MM.1S (cell line): Measurements from ENCODE around the gene TTC1.
A peak's percentile ranks its signal among the peaks of the same experiment; 100 is the strongest.
"Not testable (repeated sequence)": the region's sequence is repeated elsewhere in the genome, so short reads cannot be mapped to it uniquely, and the experiment has no call there.

Experiments used
- DNase-seq: peaks from one replicate; pipeline ENCODE4 v3.0.0-alpha.2; 2015
- H2AFZ ChIP-seq: fragments of 300-600 bp; sonication (generic); 2 replicates; pipeline ENCODE4 v1.6.0; 2016; ENCODE audit warnings: antibody characterized with exemption, low read length
- H3F3A ChIP-seq: fragments of 300-600 bp; sonication (generic); 2 replicates; pipeline ENCODE4 v1.6.1; 2016; ENCODE audit warnings: mild to moderate bottlenecking, antibody characterized with exemption, low read length, moderate library complexity, mixed read lengths; ENCODE audit not compliant: insufficient read depth
- H3K27ac ChIP-seq: fragments of 300-600 bp; sonication (generic); 2 replicates; pipeline ENCODE4 v1.5.1; 2016; ENCODE audit warnings: mild to moderate bottlenecking, low read length
- H3K27me3 ChIP-seq: fragments of 300-600 bp; sonication (generic); replicated peaks from 2 replicates; pipeline ENCODE4 v1.6.0; 2016; ENCODE audit warnings: low read length; ENCODE audit not compliant: insufficient read depth
- H3K36me3 ChIP-seq: fragments of 300-600 bp; sonication (generic); replicated peaks from 2 replicates; pipeline ENCODE4 v1.6.1; 2016; ENCODE audit warnings: mild to moderate bottlenecking, low read length, mixed read lengths; ENCODE audit not compliant: insufficient read depth
- H3K4me1 ChIP-seq: fragments of 300-600 bp; sonication (generic); 2 replicates; pipeline ENCODE4 v1.6.1; 2016; ENCODE audit warnings: low read length, mixed read lengths
- H3K4me2 ChIP-seq: fragments of 300-600 bp; sonication (generic); 2 replicates; pipeline ENCODE4 v1.6.0; 2016; ENCODE audit warnings: low read depth, low read length
- H3K4me3 ChIP-seq: fragments of 300-600 bp; sonication (generic); 2 replicates; pipeline ENCODE4 v1.5.1; 2016; ENCODE audit warnings: low read length, mixed read lengths
- H3K79me2 ChIP-seq: fragments of 300-600 bp; sonication (generic); 2 replicates; pipeline ENCODE4 v1.6.1; 2016; ENCODE audit warnings: mixed run types, low read length, mixed read lengths
- H3K9ac ChIP-seq: fragments of 300-600 bp; sonication (generic); 2 replicates; pipeline ENCODE4 v1.6.1; 2016; ENCODE audit warnings: low read length, mixed read lengths
- H3K9me2 ChIP-seq: fragments of 300-600 bp; sonication (generic); replicated peaks from 2 replicates; pipeline ENCODE4 v1.6.1; 2016; ENCODE audit warnings: mild to moderate bottlenecking, low read length, mixed read lengths; ENCODE audit not compliant: insufficient read depth
- H3K9me3 ChIP-seq: fragments of 300-600 bp; sonication (generic); replicated peaks from 2 replicates; pipeline ENCODE4 v1.6.1; 2016; ENCODE audit warnings: mild to moderate bottlenecking, low read length, mixed read lengths; ENCODE audit not compliant: insufficient read depth
- H4K20me1 ChIP-seq: fragments of 300-600 bp; sonication (generic); 2 replicates; pipeline ENCODE4 v1.6.1; 2016; ENCODE audit warnings: mild to moderate bottlenecking, low read length, moderate library complexity, mixed read lengths; ENCODE audit not compliant: insufficient read depth
- EZH2 ChIP-seq: fragments of 300-600 bp; sonication (generic); optimal IDR thresholded peaks from 2 replicates; pipeline ENCODE3; 2017; ENCODE audit warnings: low read depth, mild to moderate bottlenecking, antibody characterized with exemption, low read length, mixed read lengths
- EZH2phosphoT487 ChIP-seq: fragments of 300-600 bp; sonication (generic); IDR thresholded peaks from 2 replicates; pipeline ENCODE4 v1.6.1; 2018; ENCODE audit warnings: antibody characterized with exemption, low read length
- TF ChIP-seq, protein P1 (sequence below): fragments of 300-600 bp; sonication (generic); IDR thresholded peaks from 2 replicates; pipeline ENCODE4 v1.5.1; 2016; ENCODE audit warnings: antibody characterized with exemption, low read length, mixed read lengths

TTC1 gene

DNA sequence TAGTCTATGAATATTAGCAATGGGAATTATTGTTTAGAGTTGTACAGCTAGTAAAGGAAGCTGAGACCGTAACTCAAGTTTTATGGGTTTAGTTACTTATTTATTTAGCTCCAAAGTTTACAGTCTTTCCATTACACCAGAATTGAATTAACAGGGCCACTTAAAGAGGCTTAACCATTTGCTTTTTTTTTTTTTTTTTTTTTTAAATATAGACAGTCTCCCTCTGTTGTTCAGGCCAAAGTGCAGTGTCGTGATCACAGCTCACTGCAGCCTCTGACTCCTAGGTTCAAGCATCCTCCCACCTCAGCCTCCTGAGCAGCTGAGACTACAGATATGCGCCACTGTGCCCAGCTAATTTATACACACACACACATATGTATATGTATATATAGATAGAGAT, 1.4 kb upstream of the TTC1 start:
- DNase-seq = no peak
- peaks cover 6% of the 10 kb centered on the region; the same call in 1 of the 2 replicates for H3K36me3 ChIP-seq
- no peak overlapping the region for H3K9ac ChIP-seq
- no peak overlapping the region for H3K4me2 ChIP-seq
- H2AFZ ChIP-seq = no peak overlapping the region
- TF ChIP-seq, protein P1, sequence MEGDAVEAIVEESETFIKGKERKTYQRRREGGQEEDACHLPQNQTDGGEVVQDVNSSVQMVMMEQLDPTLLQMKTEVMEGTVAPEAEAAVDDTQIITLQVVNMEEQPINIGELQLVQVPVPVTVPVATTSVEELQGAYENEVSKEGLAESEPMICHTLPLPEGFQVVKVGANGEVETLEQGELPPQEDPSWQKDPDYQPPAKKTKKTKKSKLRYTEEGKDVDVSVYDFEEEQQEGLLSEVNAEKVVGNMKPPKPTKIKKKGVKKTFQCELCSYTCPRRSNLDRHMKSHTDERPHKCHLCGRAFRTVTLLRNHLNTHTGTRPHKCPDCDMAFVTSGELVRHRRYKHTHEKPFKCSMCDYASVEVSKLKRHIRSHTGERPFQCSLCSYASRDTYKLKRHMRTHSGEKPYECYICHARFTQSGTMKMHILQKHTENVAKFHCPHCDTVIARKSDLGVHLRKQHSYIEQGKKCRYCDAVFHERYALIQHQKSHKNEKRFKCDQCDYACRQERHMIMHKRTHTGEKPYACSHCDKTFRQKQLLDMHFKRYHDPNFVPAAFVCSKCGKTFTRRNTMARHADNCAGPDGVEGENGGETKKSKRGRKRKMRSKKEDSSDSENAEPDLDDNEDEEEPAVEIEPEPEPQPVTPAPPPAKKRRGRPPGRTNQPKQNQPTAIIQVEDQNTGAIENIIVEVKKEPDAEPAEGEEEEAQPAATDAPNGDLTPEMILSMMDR = no peak
- TF ChIP-seq EZH2phosphoT487 = no peak
- TF ChIP-seq EZH2 = no peak
- peaks cover 30% of the 10 kb centered on the region for H3K79me2 ChIP-seq
- H3F3A ChIP-seq = no peaks in the 10 kb centered on the region
- no peaks in the 10 kb centered on the region; the same call in 1 of the 2 replicates for H3K27me3 ChIP-seq
- no peak overlapping the region for H3K4me3 ChIP-seq
- peaks cover 7% of the 10 kb centered on the region for H3K4me1 ChIP-seq
- no peaks in the 10 kb centered on the region for H4K20me1 ChIP-seq
- no peaks in the 10 kb centered on the region for H3K9me3 ChIP-seq
- no peak overlapping the region for H3K27ac ChIP-seq
- no peaks in the 10 kb centered on the region for H3K9me2 ChIP-seq

DNA sequence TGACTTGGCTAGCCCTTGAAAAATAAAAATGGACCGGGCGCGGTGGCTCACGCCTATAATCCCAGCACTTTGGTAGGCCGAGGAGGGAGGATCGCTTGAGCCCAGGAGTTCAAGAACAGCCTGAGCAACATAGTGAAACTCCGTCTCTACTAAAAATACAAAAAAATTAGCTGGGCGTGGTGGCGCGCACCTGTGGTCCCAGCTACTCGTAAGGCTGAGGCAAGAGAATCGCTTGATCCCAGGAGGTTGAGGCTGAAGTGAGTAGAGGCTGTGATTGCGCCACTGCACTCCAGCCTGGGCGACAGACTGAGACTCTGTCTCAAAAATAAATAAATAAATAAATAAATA, 436 bp upstream of the TTC1 start:
- not testable (repeated sequence) for H3K4me3 ChIP-seq, H3K9ac ChIP-seq, H3K27ac ChIP-seq

DNA sequence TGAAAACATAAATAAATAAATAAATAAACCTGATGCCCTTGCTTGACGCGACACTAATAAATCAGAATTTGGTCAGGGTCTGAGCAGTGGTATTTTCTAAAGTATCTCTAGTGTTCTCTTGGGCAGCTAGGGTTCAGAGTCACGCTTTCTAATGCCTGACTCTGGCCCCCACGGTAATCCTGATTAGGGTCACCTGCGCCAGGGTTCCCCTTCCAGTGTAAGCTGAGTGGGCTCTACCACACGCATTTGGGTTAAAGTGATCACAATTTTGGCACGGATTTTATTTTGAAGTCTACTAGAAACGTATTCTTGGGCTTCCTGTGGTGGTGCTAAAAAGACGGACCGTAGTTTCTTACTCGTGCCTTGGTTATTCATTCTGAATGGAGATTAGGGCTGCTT, 651 bp downstream of the TTC1 start:
- no peaks in the 10 kb centered on the region for H3F3A ChIP-seq
- H3K4me3 ChIP-seq = peak overlapping the region; percentile 98
- H3K9ac ChIP-seq = peak overlapping the region; percentile 90
- H3K9me2 ChIP-seq = no peaks in the 10 kb centered on the region
- peaks cover 38% of the 10 kb centered on the region for H3K79me2 ChIP-seq
- no peaks in the 10 kb centered on the region for H3K9me3 ChIP-seq
- H2AFZ ChIP-seq = no peak overlapping the region
- H3K36me3 ChIP-seq = peaks cover 12% of the 10 kb centered on the region; the same call in 1 of the 2 replicates
- TF ChIP-seq EZH2 = no peak
- TF ChIP-seq, protein P1 = no peak
- no peak for TF ChIP-seq EZH2phosphoT487
- H3K4me1 ChIP-seq = peaks cover 7% of the 10 kb centered on the region
- peak overlapping the region; percentile 66; the same call in 1 of the 2 replicates for H3K27ac ChIP-seq
- no peaks in the 10 kb centered on the region; the same call in 1 of the 2 replicates for H3K27me3 ChIP-seq
- peak overlapping the region; percentile 93 for H3K4me2 ChIP-seq
- DNase-seq = no peak
- no peaks in the 10 kb centered on the region for H4K20me1 ChIP-seq

More for the DNA sequence above, 436 bp upstream of the TTC1 start:
- H3K4me1 ChIP-seq, H3F3A ChIP-seq, DNase-seq, H4K20me1 ChIP-seq, H3K27me3 ChIP-seq, H3K9me3 ChIP-seq, H3K9me2 ChIP-seq: not testable (repeated sequence)
- peaks cover 38% of the 10 kb centered on the region for H3K79me2 ChIP-seq
- H2AFZ ChIP-seq = peak overlapping the region; percentile 69
- peaks cover 12% of the 10 kb centered on the region; the same call in 1 of the 2 replicates for H3K36me3 ChIP-seq
- peak overlapping the region; percentile 21; the same call in 1 of the 2 replicates for H3K4me2 ChIP-seq

DNA sequence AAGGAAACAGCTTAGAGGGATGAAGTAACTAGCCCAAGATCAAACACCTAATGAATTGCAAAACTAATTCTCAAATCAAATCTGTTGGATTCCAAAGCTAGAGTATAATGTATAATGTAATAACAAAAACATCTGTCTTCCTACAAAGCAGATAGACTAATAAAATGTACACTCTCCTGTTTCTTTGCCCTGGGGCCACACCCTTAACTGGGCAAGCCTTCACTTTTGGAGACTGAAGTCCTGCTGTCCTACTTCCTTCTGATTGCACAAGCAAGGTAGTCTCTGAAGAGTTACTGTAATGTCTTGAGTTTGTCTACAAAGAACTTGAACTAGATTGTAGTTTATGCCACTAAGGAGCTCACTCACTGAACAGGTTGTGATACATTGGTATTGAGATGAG, 2.5 kb downstream of the TTC1 start:
- no peak overlapping the region for H3K4me2 ChIP-seq
- H3K27me3 ChIP-seq = no peaks in the 10 kb centered on the region
- peaks cover 46% of the 10 kb centered on the region for H3K79me2 ChIP-seq
- H2AFZ ChIP-seq = no peak overlapping the region
- no peak for TF ChIP-seq EZH2
- TF ChIP-seq, protein P1 = no peak
- TF ChIP-seq EZH2phosphoT487 = no peak
- no peaks in the 10 kb centered on the region for H3F3A ChIP-seq
- peaks cover 7% of the 10 kb centered on the region for H3K4me1 ChIP-seq
- H3K36me3 ChIP-seq = peaks cover 12% of the 10 kb centered on the region; the same call in 1 of the 2 replicates
- no peak overlapping the region for H3K9ac ChIP-seq
- no peak overlapping the region for H3K27ac ChIP-seq
- no peaks in the 10 kb centered on the region for H3K9me3 ChIP-seq
- H4K20me1 ChIP-seq = no peaks in the 10 kb centered on the region
- H3K9me2 ChIP-seq = no peaks in the 10 kb centered on the region
- no peak for DNase-seq
- no peak overlapping the region for H3K4me3 ChIP-seq

DNA sequence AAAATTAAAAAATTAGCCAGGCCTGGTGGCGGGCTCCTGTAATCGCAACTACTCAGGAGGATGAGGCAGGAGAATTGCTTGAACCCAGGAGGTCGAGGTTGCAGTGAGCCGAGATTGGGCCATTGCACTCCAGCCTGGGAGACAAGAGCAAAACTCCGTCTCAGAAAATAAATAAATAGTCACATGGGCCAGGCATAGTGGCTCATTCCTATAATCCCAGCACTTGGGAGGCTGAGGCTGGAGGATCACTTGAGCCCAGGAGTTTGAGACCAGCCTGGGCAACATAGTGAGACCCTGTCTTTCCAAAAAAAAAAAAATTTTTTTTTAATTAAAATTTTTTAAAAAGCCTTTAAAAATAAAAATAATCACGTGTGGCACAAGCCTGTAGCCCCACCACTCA, 5.3 kb downstream of the TTC1 start:
- not testable (repeated sequence) for H3K9me2 ChIP-seq, H3K27me3 ChIP-seq, H3K4me3 ChIP-seq, H2AFZ ChIP-seq, H3K9me3 ChIP-seq, H3F3A ChIP-seq, H3K4me2 ChIP-seq, H4K20me1 ChIP-seq, H3K4me1 ChIP-seq, DNase-seq, H3K27ac ChIP-seq, H3K9ac ChIP-seq
- peaks cover 44% of the 10 kb centered on the region for H3K79me2 ChIP-seq
- H3K36me3 ChIP-seq = peaks cover 12% of the 10 kb centered on the region; the same call in 1 of the 2 replicates
